ENCODE measurements around the gene HOGA1.
A peak's percentile ranks its signal among the peaks of the same experiment; 100 is the strongest.
"Not testable (repeated sequence)": the region's sequence is repeated elsewhere in the genome, so short reads cannot be mapped to it uniquely, and the experiment has no call there.

Gene HOGA1

DNA sequence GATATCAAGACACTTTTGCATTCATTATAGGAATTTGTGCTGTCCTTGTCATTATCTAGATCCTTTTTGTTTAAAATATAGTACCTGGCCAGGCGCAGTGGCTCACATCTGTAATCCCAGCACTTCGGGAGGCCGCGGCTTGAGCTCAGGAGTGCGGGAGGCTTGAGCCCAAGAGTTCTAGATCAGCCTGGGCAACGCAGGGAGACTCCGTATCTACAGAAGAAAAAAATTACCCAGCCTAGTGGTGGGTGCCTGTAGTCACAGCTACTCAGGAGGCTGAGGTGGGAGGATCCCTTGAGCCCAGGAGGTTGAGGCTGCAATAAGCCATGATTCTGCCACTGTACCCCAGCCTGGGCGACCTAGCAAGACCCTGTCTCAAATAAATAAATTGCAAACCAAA is 49.7 kb downstream of the HOGA1 start:
- peak overlapping the region; percentile 49; the same call in 1 of the 2 replicates for H3K4me3 ChIP-seq (ENCODE audit: low read length)
- no peak for TF ChIP-seq ZNF274 (IDR thresholded peaks at IDR 0.05; ENCODE audit: low read depth, low read length)

DNA sequence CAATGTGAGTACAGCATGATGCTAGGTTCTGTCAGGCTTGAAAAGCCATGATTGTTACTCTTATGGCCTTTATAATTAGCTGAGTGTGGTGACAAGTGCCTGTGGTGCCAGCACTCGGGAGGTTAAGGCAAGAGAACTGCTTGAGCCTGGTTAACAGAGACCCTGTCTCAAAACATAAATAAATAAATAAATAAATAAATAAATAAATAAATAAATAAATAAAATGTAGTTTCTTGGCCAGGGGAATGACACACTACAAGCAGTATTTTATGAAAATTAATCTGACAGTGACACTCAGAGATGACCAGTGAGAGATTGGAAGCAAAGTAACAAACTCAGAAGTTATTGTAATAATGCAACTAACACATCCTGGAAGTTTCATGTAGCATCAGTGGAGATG is 51.4 kb downstream of the HOGA1 start:
- TF ChIP-seq ZNF274 (IDR thresholded peaks at IDR 0.05; ENCODE audit: low read depth, low read length): no peak
- no peak overlapping the region for H3K4me3 ChIP-seq (ENCODE audit: low read length)

GRCh38 chr10:97639090-97639489 is 54.9 kb downstream of the HOGA1 start:
- not testable (repeated sequence) for H3K4me3 ChIP-seq (ENCODE audit: low read length)

DNA sequence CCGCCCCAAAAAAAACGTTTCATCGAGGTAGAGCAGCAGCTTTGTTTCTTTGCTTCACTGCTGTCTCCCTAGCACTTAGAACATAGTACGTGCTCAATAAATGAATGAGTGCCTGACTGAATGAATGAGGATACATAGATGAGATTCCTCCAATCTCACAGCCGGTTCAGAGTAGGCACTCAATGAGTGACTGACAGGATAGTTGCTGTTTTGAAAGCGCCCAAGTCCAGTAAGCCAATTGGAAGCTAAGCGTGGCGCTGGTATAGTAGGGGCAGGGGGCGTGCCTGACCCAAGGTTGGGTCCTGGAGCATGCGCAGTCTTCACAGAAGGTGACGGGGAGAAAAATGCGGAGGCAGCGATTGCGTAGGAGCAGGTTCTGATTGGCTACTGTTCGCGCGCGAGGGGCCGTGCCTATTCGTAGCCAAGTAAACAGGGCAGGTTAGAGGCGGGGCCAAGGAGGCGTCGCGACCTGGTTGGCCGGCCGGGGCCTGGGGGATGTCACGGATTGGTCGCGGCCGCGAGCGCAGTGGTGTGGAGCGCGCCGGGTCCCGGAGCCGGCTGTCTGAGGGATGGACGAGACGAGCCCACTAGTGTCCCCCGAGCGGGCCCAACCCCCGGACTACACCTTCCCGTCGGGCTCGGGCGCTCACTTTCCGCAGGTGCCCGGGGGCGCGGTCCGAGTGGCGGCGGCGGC is 56.1 kb downstream of the HOGA1 start, which contains the start of gene PI4K2A:
Gene PI4K2A (plus strand): TSS at position 498 of the 694 bp plus-strand sequence. CDS start 72 bp downstream, at position 570.
- TF ChIP-seq ZNF274 (IDR thresholded peaks at IDR 0.05; ENCODE audit: low read depth, low read length): no peak
- H3K4me3 ChIP-seq (ENCODE audit: low read length): peak within 1 kb of the TSS; percentile 62

DNA sequence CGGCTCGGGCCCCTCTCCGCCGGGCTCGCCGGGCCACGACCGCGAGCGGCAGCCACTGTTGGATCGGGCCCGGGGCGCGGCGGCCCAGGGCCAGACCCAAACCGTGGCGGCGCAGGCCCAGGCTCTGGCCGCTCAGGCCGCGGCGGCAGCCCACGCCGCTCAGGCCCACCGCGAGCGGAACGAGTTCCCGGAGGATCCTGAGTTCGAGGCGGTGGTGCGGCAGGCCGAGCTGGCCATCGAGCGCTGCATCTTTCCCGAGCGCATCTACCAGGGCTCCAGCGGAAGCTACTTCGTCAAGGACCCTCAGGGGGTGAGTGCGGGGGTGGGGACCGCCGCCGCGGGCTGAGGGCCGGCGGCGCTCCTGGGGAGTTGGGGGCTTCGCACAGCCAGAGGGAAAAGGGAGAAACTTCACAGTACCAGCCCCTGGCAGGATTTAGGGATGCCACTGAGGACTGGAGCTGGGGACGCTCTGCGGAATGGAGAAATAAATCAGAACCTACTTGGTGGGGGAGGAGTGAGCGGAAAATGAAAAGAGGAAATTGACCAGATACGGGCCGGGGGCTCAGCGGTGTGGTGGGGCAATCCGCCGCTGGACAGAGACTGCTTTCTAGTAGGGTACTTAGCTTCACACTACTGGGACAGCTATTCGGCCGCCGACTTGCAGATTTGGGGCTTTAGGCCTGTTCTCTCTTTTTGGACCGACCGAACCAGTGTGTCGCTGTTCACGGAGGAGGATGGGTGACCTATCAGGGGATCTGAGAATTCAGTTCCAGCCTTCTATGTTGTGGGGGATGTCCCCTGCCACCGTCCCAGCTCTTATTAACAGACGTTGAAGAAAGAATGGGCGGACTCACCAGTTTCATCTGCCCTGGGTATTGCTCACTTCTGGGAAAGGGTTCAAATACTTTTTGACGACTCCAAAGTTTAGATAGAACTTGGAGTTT is 57.0 kb downstream of the HOGA1 start:
- no peak for TF ChIP-seq ZNF274 (IDR thresholded peaks at IDR 0.05; ENCODE audit: low read depth, low read length)

DNA sequence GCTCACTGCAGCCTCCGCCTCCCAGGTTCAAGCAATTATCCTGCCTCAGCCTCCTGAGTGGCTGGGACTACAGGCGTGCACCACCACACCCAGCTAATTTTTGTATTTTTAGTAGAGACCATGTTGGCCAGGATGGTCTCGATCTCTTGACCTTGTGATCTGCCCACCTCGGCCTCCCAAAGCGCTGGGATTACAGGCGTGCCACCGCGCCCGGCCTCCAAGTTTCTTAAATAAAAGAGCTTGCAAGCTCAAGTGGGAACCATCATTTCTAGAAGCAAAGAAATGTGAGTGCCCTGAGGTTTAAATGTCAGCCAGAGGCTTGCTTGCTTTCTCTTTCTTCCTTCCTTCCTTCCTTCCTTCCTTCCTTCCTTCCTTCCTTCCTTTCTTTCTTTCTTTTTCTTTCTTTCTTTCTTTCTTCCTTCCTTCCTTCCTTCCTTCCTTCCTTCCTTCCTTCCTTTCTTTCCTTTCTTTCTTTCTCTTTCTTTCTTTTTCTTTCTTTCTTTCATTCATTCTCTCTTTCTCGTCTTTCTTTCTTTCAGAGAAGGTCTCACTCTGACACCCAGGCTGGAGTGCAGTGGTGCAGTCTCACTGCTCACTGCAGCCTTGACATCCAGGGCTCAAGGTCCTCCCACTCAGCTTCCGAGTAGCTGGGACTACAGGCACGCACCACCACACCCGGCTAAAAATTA is 58.4 kb downstream of the HOGA1 start:
- H3K4me3 ChIP-seq (ENCODE audit: low read length): not testable (repeated sequence)

More for the DNA sequence above, 57.0 kb downstream of the HOGA1 start:
- H3K4me3 ChIP-seq (ENCODE audit: low read length): peak overlapping the region; percentile 62

DNA sequence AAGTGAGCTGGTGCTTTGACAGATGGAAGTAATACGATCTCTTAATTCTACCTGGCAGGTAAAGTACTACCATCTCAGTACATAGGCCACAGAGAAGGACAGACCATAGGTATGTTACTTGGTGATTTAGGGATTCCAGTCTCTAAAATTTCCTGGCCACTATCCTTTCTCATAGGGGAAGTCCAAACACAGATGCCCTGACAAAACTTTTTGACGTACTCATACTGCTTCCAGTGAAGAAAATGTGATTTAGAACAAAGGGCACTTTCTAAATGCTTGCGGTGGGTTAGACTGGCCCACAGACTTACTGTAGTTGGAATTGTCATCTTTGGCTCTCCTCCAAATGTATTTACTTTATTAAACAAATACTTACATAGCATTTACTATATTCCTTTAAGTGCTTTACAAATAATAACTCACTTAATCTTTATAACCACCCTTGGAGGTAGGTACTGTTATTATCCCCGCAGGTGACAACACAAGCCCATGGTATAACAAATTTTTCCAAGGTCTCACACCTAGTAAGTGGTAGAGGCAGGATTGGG is 59.3 kb downstream of the HOGA1 start:
- TF ChIP-seq ZNF274 (IDR thresholded peaks at IDR 0.05; ENCODE audit: low read depth, low read length): no peak
- no peak overlapping the region for H3K4me3 ChIP-seq (ENCODE audit: low read length)

- H3K4me3 ChIP-seq (ENCODE audit: low read length): no peak overlapping the region
Measured at GRCh38 chr10:97644936-97645335, 60.7 kb downstream of the HOGA1 start.

GRCh38 chr10:97647556-97647955 is 63.4 kb downstream of the HOGA1 start:
- no peak for TF ChIP-seq ZNF274 (IDR thresholded peaks at IDR 0.05; ENCODE audit: low read depth, low read length)
- H3K4me3 ChIP-seq (ENCODE audit: low read length): no peak overlapping the region

More at GRCh38 chr10:97644936-97645335, 60.7 kb downstream of the HOGA1 start:
- TF ChIP-seq ZNF274 (IDR thresholded peaks at IDR 0.05; ENCODE audit: low read depth, low read length): no peak

GRCh38 chr10:97648562-97649404 is 64.6 kb downstream of the HOGA1 start:
- no peak for TF ChIP-seq ZNF274 (IDR thresholded peaks at IDR 0.05; ENCODE audit: low read depth, low read length)
- H3K4me3 ChIP-seq (ENCODE audit: low read length): no peak overlapping the region

GRCh38 chr10:97649405-97649750 is 65.2 kb downstream of the HOGA1 start:
- not testable (repeated sequence) for H3K4me3 ChIP-seq (ENCODE audit: low read length)

- H3K4me3 ChIP-seq (ENCODE audit: low read length): no peak overlapping the region
- no peak for TF ChIP-seq ZNF274 (IDR thresholded peaks at IDR 0.05; ENCODE audit: low read depth, low read length)
Measured at GRCh38 chr10:97650726-97651125, 66.5 kb downstream of the HOGA1 start.

DNA sequence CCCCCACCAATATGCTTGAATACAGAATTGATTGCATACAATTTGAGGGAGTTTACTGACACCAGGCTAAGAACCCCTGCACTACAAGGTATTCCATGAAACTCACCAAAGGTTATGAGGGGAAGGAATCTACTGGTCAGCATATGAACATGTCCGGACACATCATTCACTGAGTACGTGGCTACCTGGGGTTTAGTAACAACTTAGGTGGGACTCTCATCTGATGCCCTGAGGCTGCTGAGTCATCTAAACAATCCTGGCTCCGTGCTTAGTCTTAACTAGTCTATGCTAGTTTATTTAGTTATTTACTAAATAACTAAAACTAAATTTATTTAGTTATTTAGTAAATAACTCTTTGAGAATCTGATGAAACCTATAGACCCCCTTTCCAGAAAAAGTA is 67.6 kb downstream of the HOGA1 start:
- H3K4me3 ChIP-seq (ENCODE audit: low read length): no peak overlapping the region

More for the DNA sequence above, 67.6 kb downstream of the HOGA1 start:
- TF ChIP-seq ZNF274 (IDR thresholded peaks at IDR 0.05; ENCODE audit: low read depth, low read length): no peak

Data from GM08714 (cell line).